SK-N-MC (cell line): ENCODE results near the gene CACNA1H.

Experiments
- EZH2 ChIP-seq: fragments of 200-600 bp; sonication (generic); IDR thresholded peaks from one replicate; pipeline ENCODE4 v1.6.1; 2017; ENCODE audit warnings: antibody characterized with exemption
- POLR2AphosphoS5 ChIP-seq: IDR thresholded peaks from 2 replicates; pipeline ENCODE4 v1.6.1; 2012; ENCODE audit warnings: mild to moderate bottlenecking, low read depth, low read length, borderline replicate concordance

- TF ChIP-seq EZH2 (no peak), POLR2AphosphoS5 (no peak)
Measured at GRCh38 chr16:1218930-1219611, 66.2 kb downstream of the CACNA1H start.
